Activated CD4-positive, alpha-beta memory T cell treated with anti-CD3 and anti-CD28 coated beads, Interleukin-2, amount 10 ng/mL, durations not matched to agents 7 days and 5 days (primary cell): ENCODE data around the gene RTF2. TPM values are rescaled to one million over a fixed set of nuclear protein-coding genes. Genes with fewer than 3 reads are reported as not detected.
A peak's percentile ranks its signal among the peaks of the same experiment; 100 is the strongest.

Experiments
- CTCF ChIA-PET: fragments of 350-600 bp; sonication (Branson Sonifier 250); formaldehyde crosslinking; loops from one replicate; lab custom pipeline; 2021; ENCODE audit warnings: antibody characterized with exemption, inconsistent platforms; lab: Charles Lee
- POLR2A ChIA-PET: fragments of 350-600 bp; sonication (Branson Sonifier 250); formaldehyde crosslinking; loops from one replicate; lab custom pipeline; 2021; ENCODE audit warnings: antibody characterized with exemption; lab: Charles Lee
- DNase-seq: peaks from one replicate; pipeline ENCODE4 v3.0.0-alpha.2; 2020
- H3K27ac Mint-ChIP-seq: one replicate; pipeline ENCODE4 v1.8.0; 2021; ENCODE audit warnings: mild to moderate bottlenecking, mixed read lengths
- H3K27me3 Mint-ChIP-seq: one replicate; pipeline ENCODE4 v1.8.0; 2021; ENCODE audit warnings: mixed read lengths
- H3K36me3 Mint-ChIP-seq: one replicate; pipeline ENCODE4 v1.8.0; 2021; ENCODE audit warnings: low read depth, mixed read lengths
- H3K4me1 Mint-ChIP-seq: one replicate; pipeline ENCODE4 v1.8.0; 2021; ENCODE audit warnings: mixed read lengths
- H3K4me3 Mint-ChIP-seq: one replicate; pipeline ENCODE4 v1.8.0; 2021; ENCODE audit warnings: mild to moderate bottlenecking, mixed read lengths
- H3K9me3 Mint-ChIP-seq: one replicate; pipeline ENCODE4 v1.8.0; 2021; ENCODE audit warnings: mixed read lengths
- total RNA-seq, 2 experiments: library from RNA; stranded (reverse); gene quantifications; one replicate each; pipeline ENCODE4 v1.2.3, GENCODE V29; 2021

The RTF2 gene
- total RNA-seq, 2 experiments from 2014 or later: 121 TPM

DNA sequence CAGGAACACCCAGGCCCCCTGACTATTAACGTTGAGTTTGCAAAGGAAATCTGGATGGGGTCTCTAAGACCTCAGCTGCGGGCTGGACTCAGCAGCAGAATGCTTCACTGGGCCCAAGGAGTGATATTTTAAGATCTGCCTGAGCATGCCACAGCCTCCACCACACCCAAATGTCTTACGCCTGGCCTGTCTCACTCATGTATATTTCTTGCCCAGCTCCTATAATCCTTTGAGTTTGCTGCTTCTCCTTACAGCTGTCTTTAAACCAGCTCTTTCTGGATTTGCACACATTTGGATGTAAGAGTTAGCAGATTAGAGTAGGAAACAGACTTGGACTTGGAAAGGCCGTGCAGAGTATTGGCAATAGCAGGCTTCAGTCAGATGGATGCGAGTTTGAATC, 40.0 kb upstream of the RTF2 start:
- peaks cover 54% of the 10 kb centered on the region for H3K4me1 Mint-ChIP-seq
- CTCF ChIA-PET: no interaction called here
- H3K27ac Mint-ChIP-seq: peak overlapping the region; percentile 79
- DNase-seq: no peak
- no peak overlapping the region for H3K4me3 Mint-ChIP-seq
- peaks cover 42% of the 10 kb centered on the region for H3K36me3 Mint-ChIP-seq
- H3K27me3 Mint-ChIP-seq: no peaks in the 10 kb centered on the region
- POLR2A ChIA-PET: interaction anchor here (0.9 to 2.9 kb wide), 4 partner anchors 10 to 36 kb away, joined by 3 to 16 read pairs (median 10); partner anchors contain the start of genes AURKA, CASS4 and CSTF1
- no peaks in the 10 kb centered on the region for H3K9me3 Mint-ChIP-seq

GRCh38 chr20:56428881-56429280, 39.5 kb upstream of the RTF2 start:
- Mint-ChIP-seq H3K4me3 (peak overlapping the region; percentile 67), H3K27ac (peak overlapping the region; percentile 79), H3K4me1 (peaks cover 59% of the 10 kb centered on the region), H3K27me3 (no peaks in the 10 kb centered on the region), H3K9me3 (no peaks in the 10 kb centered on the region), H3K36me3 (peaks cover 45% of the 10 kb centered on the region)
- CTCF ChIA-PET: no interaction called here
- POLR2A ChIA-PET: interaction anchor here (0.9 to 2.9 kb wide), 4 partner anchors 10 to 37 kb away, joined by 3 to 16 read pairs (median 10); partner anchors contain the start of genes AURKA, CASS4 and CSTF1
- peak; percentile 14 for DNase-seq

- Mint-ChIP-seq H3K4me3 (peak overlapping the region; percentile 67), H3K9me3 (peaks cover 3% of the 10 kb centered on the region), H3K27ac (peak overlapping the region; percentile 79), H3K36me3 (peaks cover 48% of the 10 kb centered on the region), H3K4me1 (peaks cover 62% of the 10 kb centered on the region), H3K27me3 (no peaks in the 10 kb centered on the region)
- CTCF ChIA-PET: no interaction called here
- peak; percentile 18 for DNase-seq
- POLR2A ChIA-PET: interaction anchor here (1.0 to 2.9 kb wide), 5 partner anchors 11 to 40 kb away, joined by 3 to 16 read pairs (median 5); partner anchors contain the start of gene CASS4
These were observed 38.9 kb upstream of the RTF2 start for GRCh38 chr20:56429502-56429901.

- CTCF ChIA-PET: no interaction called here
- H3K4me3 Mint-ChIP-seq: peak overlapping the region; percentile 67
- H3K27me3 Mint-ChIP-seq: no peaks in the 10 kb centered on the region
- peaks cover 3% of the 10 kb centered on the region for H3K9me3 Mint-ChIP-seq
- POLR2A ChIA-PET: interaction anchor here (1.0 to 2.9 kb wide), 4 partner anchors 11 to 39 kb away, joined by 3 to 16 read pairs (median 4); partner anchors contain the start of gene CASS4
- no peak for DNase-seq
- H3K27ac Mint-ChIP-seq: peak overlapping the region; percentile 79
- peaks cover 59% of the 10 kb centered on the region for H3K4me1 Mint-ChIP-seq
- H3K36me3 Mint-ChIP-seq: peaks cover 47% of the 10 kb centered on the region
These were observed 38.5 kb upstream of the RTF2 start for GRCh38 chr20:56429941-56430340.

DNA sequence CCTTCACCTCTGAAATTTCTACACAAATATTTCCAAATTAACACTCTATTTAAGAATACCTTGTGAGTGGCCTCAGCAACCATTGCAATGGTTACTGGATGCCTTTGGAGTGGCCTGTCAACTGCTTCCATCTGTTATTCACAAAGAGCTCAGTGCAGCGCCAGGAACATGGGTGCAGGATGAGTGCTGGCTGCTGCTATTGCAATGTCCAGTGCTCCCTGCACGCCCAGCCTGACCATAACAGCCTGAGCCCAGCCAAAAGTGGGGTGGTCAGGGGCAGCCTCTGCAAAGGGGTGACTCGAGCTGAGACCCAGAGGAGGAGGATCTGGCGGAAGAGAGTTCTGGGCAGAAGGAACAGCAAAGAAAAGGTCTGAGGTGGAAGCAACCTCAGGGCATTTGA, 38.0 kb upstream of the RTF2 start:
- POLR2A ChIA-PET: interaction anchor here (1.0 to 2.9 kb wide), 4 partner anchors 12 to 39 kb away, joined by 3 to 16 read pairs (median 4); partner anchors contain the start of gene CASS4
- CTCF ChIA-PET: no interaction called here

GRCh38 chr20:56430957-56431356, 37.5 kb upstream of the RTF2 start:
- Mint-ChIP-seq H3K27ac (no peak overlapping the region), H3K36me3 (peaks cover 46% of the 10 kb centered on the region), H3K9me3 (peaks cover 3% of the 10 kb centered on the region), H3K4me3 (no peak overlapping the region), H3K4me1 (peaks cover 56% of the 10 kb centered on the region), H3K27me3 (no peaks in the 10 kb centered on the region)
- DNase-seq: no peak
- ChIA-PET POLR2A (interaction anchor here (1.4 to 2.9 kb wide), 2 partner anchors 12 to 38 kb away, joined by 3 to 16 read pairs; no protein-coding TSS in a partner anchor), CTCF (no interaction called here)

More for the DNA sequence above, 38.0 kb upstream of the RTF2 start:
- H3K27ac Mint-ChIP-seq: no peak overlapping the region
- no peaks in the 10 kb centered on the region for H3K27me3 Mint-ChIP-seq
- peaks cover 3% of the 10 kb centered on the region for H3K9me3 Mint-ChIP-seq
- H3K4me3 Mint-ChIP-seq: no peak overlapping the region
- DNase-seq: peak; percentile 6
- H3K4me1 Mint-ChIP-seq: peaks cover 58% of the 10 kb centered on the region
- H3K36me3 Mint-ChIP-seq: peaks cover 48% of the 10 kb centered on the region

GRCh38 chr20:56431471-56431870, 37.0 kb upstream of the RTF2 start:
- Mint-ChIP-seq H3K9me3 (peaks cover 3% of the 10 kb centered on the region), H3K27me3 (no peaks in the 10 kb centered on the region), H3K4me1 (peaks cover 55% of the 10 kb centered on the region), H3K36me3 (peaks cover 44% of the 10 kb centered on the region), H3K27ac (no peak overlapping the region), H3K4me3 (no peak overlapping the region)
- ChIA-PET CTCF (no interaction called here), POLR2A (no interaction called here)
- DNase-seq: no peak

GRCh38 chr20:56433221-56433879, 35.1 kb upstream of the RTF2 start:
- H3K9me3 Mint-ChIP-seq: peaks cover 3% of the 10 kb centered on the region
- ChIA-PET CTCF (no interaction called here), POLR2A (interaction anchor here (0.6 to 1.0 kb wide), 2 partner anchors 21 to 41 kb away, joined by 3 to 4 read pairs; partner anchors contain the start of genes AURKA, CASS4 and CSTF1)
- no peak overlapping the region for H3K27ac Mint-ChIP-seq
- peaks cover 49% of the 10 kb centered on the region for H3K4me1 Mint-ChIP-seq
- H3K36me3 Mint-ChIP-seq: peaks cover 53% of the 10 kb centered on the region
- H3K27me3 Mint-ChIP-seq: no peaks in the 10 kb centered on the region
- no peak for DNase-seq
- no peak overlapping the region for H3K4me3 Mint-ChIP-seq

DNA sequence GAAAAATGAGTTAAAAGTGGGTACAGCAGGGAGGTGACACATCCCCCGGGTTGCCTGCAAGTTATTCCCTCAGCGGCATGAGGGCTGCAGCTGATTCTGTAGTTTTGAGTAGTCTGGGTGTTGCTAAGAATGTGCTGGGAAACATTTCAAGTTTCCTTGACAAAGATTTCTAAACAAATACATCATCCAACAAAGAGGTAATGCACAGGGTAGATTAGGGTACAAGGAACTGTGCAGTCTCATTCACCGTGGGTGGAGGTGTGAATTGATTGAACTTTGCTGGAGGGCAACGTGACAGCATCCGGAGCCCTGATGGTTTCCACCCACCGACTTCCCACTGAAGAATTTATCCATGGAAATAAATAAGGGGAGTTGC, 34.6 kb upstream of the RTF2 start:
- DNase-seq: no peak
- CTCF ChIA-PET: no interaction called here
- Mint-ChIP-seq H3K4me3 (no peak overlapping the region), H3K27me3 (no peaks in the 10 kb centered on the region), H3K4me1 (peaks cover 47% of the 10 kb centered on the region), H3K9me3 (peaks cover 3% of the 10 kb centered on the region), H3K27ac (no peak overlapping the region), H3K36me3 (peaks cover 56% of the 10 kb centered on the region)
- POLR2A ChIA-PET: interaction anchor here (1.0 kb wide), 1 partner anchor 21 kb away, joined by 4 read pairs; the partner anchor contains the start of gene CASS4

- Mint-ChIP-seq H3K27ac (no peak overlapping the region), H3K36me3 (peaks cover 52% of the 10 kb centered on the region), H3K27me3 (no peaks in the 10 kb centered on the region), H3K4me1 (peaks cover 52% of the 10 kb centered on the region), H3K4me3 (no peak overlapping the region), H3K9me3 (peaks cover 3% of the 10 kb centered on the region)
- DNase-seq: no peak
- ChIA-PET CTCF (no interaction called here), POLR2A (interaction anchor here (1.1 kb wide), 1 partner anchor 17 kb away, joined by 4 read pairs; no protein-coding TSS in a partner anchor)
These were observed 31.0 kb upstream of the RTF2 start for GRCh38 chr20:56437196-56437960.

DNA sequence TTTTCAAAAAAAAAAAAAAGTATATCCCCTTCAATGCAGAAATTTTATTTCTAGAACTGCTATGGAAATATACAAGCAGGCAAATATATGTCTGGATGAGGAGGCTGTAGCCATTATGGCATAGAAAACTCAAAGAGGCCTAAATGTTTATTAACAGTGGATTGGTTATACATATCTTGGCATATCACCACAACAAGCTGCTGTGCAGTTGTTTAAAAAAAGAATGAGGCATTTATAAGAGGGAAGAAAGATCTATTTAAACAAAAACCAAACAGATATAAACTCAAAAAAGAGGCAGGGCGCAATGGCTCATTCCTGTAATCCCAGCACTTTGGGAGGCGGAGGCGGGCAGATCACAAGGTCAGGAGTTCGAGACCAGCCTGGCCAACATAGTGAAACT, 30.1 kb upstream of the RTF2 start:
- CTCF ChIA-PET: interaction anchor here (0.6 kb wide), 1 partner anchor 77 kb away, joined by 3 read pairs; no protein-coding TSS in a partner anchor
- H3K27me3 Mint-ChIP-seq: no peaks in the 10 kb centered on the region
- peak overlapping the region; percentile 22 for H3K27ac Mint-ChIP-seq
- H3K36me3 Mint-ChIP-seq: peaks cover 52% of the 10 kb centered on the region
- peaks cover 55% of the 10 kb centered on the region for H3K4me1 Mint-ChIP-seq
- peaks cover 3% of the 10 kb centered on the region for H3K9me3 Mint-ChIP-seq
- POLR2A ChIA-PET: interaction anchor here (2.4 kb wide), 1 partner anchor 19 kb away, joined by 9 read pairs; no protein-coding TSS in a partner anchor
- DNase-seq: no peak
- no peak overlapping the region for H3K4me3 Mint-ChIP-seq

- CTCF ChIA-PET: interaction anchor here (1.3 kb wide), 1 partner anchor 27 kb away, joined by 4 read pairs; the partner anchor contains the start of gene CASS4
- Mint-ChIP-seq H3K4me1 (peaks cover 53% of the 10 kb centered on the region), H3K27me3 (no peaks in the 10 kb centered on the region), H3K9me3 (no peaks in the 10 kb centered on the region), H3K36me3 (peaks cover 48% of the 10 kb centered on the region), H3K4me3 (no peak overlapping the region), H3K27ac (peak overlapping the region; percentile 87)
- DNase-seq: no peak
- POLR2A ChIA-PET: interaction anchor here (0.8 to 2.4 kb wide), 7 partner anchors 18 to 47 kb away, joined by 4 to 9 read pairs (median 6); partner anchors contain the start of genes AURKA, CASS4, CSTF1 and RTF2
These were observed 28.6 kb upstream of the RTF2 start for GRCh38 chr20:56439771-56440291.
